Activated B cell treated with CpG ODN at 0.5 μM for 24 hours (primary cell): ENCODE results near the gene PRKCZ. TPM values are rescaled to one million over a fixed set of nuclear protein-coding genes. Genes with fewer than 3 reads are reported as not detected.

ENCODE experiments used
- ATAC-seq: fragments of 200-7000 bp; cut with Tn5 transposase; one replicate; pipeline ENCODE4 v1.10.0; 2021; ENCODE audit warnings: low read depth, mild to moderate bottlenecking, moderate library complexity
- CTCF ChIA-PET: fragments of 350-600 bp; sonication (Branson Sonifier 250); formaldehyde crosslinking; loops from one replicate; lab custom pipeline; 2021; ENCODE audit warnings: antibody characterized with exemption; lab: Charles Lee
- POLR2A ChIA-PET: fragments of 350-600 bp; sonication (Branson Sonifier 250); formaldehyde crosslinking; loops from one replicate; lab custom pipeline; 2021; ENCODE audit warnings: antibody characterized with exemption; lab: Charles Lee
- DNase-seq: peaks from one replicate; pipeline ENCODE4 v3.0.0; 2022
- H3K27ac Mint-ChIP-seq: one replicate; pipeline ENCODE4 v1.8.0; 2020; ENCODE audit warnings: mixed read lengths
- H3K27me3 Mint-ChIP-seq: one replicate; pipeline ENCODE4 v1.8.0; 2021; ENCODE audit warnings: mixed read lengths
- H3K36me3 Mint-ChIP-seq: one replicate; pipeline ENCODE4 v1.8.0; 2021; ENCODE audit warnings: low read depth, mixed read lengths
- H3K4me1 Mint-ChIP-seq: one replicate; pipeline ENCODE4 v1.8.0; 2021; ENCODE audit warnings: mixed read lengths
- H3K4me3 Mint-ChIP-seq: one replicate; pipeline ENCODE4 v1.8.0; 2020; ENCODE audit warnings: mild to moderate bottlenecking, mixed read lengths
- H3K9me3 Mint-ChIP-seq: one replicate; pipeline ENCODE4 v1.8.0; 2020; ENCODE audit warnings: mixed read lengths
- intact Hi-C: fragments of 100-400 bp; cut with micrococcal nuclease; formaldehyde crosslinking; loops from one replicate; pipeline ENCODE4 v1.15.1; 2024
- total RNA-seq: library from RNA; stranded (reverse); gene quantifications from 2 replicates; pipeline ENCODE4 v1.2.3, GENCODE V29; 2022
- TF ChIP-seq, protein P1 (sequence below): fragments of 200-600 bp; IDR thresholded peaks from one replicate; pipeline ENCODE4 v1.8.0; 2022; ENCODE audit warnings: antibody characterized with exemption, mild to moderate bottlenecking

Gene PRKCZ
- total RNA-seq, 1 donor from 2014 or later: 28.5 TPM

DNA sequence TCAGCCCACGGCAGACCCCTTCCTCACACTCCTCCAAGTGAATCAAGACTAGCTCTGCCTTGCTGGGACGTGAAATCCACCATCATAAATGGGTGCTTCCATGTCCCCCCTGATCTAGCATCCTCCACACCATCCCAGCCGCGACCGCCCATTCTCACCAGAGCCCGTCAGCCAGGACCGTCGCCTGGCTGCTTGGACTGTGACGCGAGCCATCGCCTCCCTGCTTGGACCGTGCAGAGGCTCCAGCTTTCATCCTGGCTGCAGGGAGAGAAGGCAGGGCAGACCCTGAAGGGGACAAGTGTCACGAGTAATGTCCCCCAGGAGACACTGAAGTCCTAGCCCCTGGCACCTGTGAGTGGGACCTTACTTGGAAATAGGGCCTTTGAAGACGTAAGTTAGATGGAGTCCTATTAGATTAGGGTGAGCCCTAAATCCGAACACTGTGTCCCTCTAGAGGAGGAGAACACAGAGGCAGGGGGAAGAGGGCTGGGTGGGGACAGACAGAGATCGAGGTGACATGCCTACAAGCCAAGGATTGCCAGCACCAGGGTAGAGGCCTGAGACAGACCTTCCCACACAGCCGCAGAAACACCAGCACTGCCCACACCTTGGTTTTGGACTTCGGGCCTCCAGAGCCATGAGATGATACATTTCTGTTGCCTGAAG, 12.8 kb upstream of the PRKCZ start:
- intact Hi-C loops: no loop called here
- Mint-ChIP-seq H3K9me3 (no peaks in the 10 kb centered on the region), H3K4me3 (no peak overlapping the region), H3K36me3 (no peaks in the 10 kb centered on the region), H3K27me3 (peaks cover 5% of the 10 kb centered on the region), H3K27ac (no peak overlapping the region), H3K4me1 (no peaks in the 10 kb centered on the region)
- CTCF ChIA-PET: no interaction called here
- ATAC-seq (no peak), DNase-seq (no peak)
- TF ChIP-seq, protein P1, sequence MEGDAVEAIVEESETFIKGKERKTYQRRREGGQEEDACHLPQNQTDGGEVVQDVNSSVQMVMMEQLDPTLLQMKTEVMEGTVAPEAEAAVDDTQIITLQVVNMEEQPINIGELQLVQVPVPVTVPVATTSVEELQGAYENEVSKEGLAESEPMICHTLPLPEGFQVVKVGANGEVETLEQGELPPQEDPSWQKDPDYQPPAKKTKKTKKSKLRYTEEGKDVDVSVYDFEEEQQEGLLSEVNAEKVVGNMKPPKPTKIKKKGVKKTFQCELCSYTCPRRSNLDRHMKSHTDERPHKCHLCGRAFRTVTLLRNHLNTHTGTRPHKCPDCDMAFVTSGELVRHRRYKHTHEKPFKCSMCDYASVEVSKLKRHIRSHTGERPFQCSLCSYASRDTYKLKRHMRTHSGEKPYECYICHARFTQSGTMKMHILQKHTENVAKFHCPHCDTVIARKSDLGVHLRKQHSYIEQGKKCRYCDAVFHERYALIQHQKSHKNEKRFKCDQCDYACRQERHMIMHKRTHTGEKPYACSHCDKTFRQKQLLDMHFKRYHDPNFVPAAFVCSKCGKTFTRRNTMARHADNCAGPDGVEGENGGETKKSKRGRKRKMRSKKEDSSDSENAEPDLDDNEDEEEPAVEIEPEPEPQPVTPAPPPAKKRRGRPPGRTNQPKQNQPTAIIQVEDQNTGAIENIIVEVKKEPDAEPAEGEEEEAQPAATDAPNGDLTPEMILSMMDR: no peak
- POLR2A ChIA-PET: no interaction called here

DNA sequence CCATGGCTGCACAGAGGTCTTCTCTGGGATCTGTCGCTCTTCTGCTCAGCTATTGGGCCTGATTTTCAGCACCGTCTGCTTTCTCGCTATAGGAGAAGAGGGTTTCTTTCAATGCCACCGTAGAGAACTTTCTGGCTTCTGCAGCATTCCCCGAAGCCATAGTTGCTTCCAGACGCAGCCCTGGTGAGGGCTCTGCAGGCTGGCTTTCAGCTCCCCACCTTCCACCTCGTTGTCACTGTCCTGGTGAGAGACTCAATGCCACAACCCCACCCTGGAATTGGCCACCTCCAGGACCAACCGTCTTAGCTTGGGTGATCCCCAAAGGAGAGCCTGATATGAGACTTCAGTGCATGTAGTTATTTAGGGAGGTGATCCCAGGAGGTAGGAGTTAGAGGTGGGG, 12.0 kb upstream of the PRKCZ start:
- CTCF ChIA-PET: no interaction called here
- Mint-ChIP-seq H3K9me3 (no peaks in the 10 kb centered on the region), H3K27ac (no peak overlapping the region), H3K4me3 (no peak overlapping the region), H3K4me1 (no peaks in the 10 kb centered on the region), H3K36me3 (no peaks in the 10 kb centered on the region), H3K27me3 (peaks cover 2% of the 10 kb centered on the region)
- ATAC-seq: no peak
- TF ChIP-seq, protein P1: no peak
- DNase-seq: no peak
- intact Hi-C loops: no loop called here
- POLR2A ChIA-PET: no interaction called here

DNA sequence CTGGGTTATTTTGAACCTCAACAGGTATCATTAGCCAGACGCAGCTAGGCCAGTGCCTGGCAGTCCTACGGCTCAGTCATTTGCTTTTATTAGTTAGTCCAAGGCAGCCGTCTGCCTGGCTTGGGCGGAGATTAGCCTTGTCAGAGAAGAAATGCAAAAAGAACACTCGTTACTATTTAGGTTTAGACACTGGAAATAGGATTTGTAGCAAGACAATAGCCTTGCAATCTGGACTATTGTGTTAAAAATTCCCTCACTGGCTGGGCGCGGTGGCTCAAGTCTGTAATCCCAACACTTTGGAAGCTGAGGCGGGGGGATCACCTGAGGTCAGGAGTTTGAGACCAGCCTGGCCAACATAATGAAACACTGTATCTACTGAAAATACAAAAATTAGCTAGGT, 11.0 kb upstream of the PRKCZ start:
- no peak for DNase-seq
- H3K4me3 Mint-ChIP-seq: no peak overlapping the region
- H3K27ac Mint-ChIP-seq: no peak overlapping the region
- TF ChIP-seq, protein P1: no peak
- ATAC-seq: no peak
- peaks cover 2% of the 10 kb centered on the region for H3K4me1 Mint-ChIP-seq
- POLR2A ChIA-PET: no interaction called here
- CTCF ChIA-PET: no interaction called here
- H3K36me3 Mint-ChIP-seq: no peaks in the 10 kb centered on the region
- intact Hi-C loops: no loop called here
- peaks cover 4% of the 10 kb centered on the region for H3K27me3 Mint-ChIP-seq
- no peaks in the 10 kb centered on the region for H3K9me3 Mint-ChIP-seq

DNA sequence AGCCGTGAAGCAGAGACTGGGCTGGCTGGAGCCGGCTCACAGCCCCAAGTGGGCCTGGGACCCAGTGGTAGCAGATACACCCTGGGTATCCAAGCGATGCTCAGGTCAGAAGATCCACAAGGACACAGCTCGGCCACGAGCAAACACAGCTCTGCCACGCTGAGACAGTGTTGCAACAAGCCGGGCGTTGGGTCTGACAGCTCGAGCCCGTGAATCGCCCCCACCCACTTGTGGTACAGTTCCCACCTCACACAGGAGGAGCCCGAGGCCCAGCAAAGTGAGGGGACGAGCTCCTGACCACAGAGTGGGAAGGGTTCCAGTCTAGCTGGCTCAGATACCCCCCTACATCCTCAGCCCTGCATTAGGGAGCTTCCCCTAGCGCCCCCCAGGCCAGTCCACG, 8.9 kb upstream of the PRKCZ start:
- TF ChIP-seq, protein P1: no peak
- peaks cover 9% of the 10 kb centered on the region for H3K27me3 Mint-ChIP-seq
- ChIA-PET CTCF (no interaction called here), POLR2A (no interaction called here)
- no peaks in the 10 kb centered on the region for H3K36me3 Mint-ChIP-seq
- ATAC-seq: no peak
- intact Hi-C loops: no loop called here
- DNase-seq: no peak
- H3K4me3 Mint-ChIP-seq: no peak overlapping the region
- H3K27ac Mint-ChIP-seq: no peak overlapping the region
- no peaks in the 10 kb centered on the region for H3K9me3 Mint-ChIP-seq
- H3K4me1 Mint-ChIP-seq: peaks cover 12% of the 10 kb centered on the region

DNA sequence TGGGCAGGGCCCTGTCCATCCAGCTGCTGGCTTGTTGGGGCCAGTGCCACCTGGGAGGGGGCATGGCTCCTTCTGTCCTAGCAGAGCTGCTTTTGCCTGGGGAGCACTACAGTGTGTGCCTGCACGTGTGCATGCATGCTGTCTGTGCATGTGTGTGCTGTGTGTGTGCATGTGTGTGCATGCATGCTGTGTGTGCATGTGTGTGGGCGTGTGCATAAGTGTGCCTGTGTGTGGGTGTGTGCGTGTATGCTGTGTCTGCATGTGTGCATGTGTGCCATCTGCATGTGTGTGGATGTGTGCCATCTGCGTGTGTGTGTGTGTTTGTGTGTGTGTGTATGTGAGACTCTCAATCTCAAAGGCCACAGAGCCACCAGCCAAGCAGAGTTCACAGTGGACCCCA, 8.3 kb upstream of the PRKCZ start:
- CTCF ChIA-PET: no interaction called here
- Mint-ChIP-seq H3K4me1 (peaks cover 14% of the 10 kb centered on the region), H3K27ac (no peak overlapping the region), H3K4me3 (no peak overlapping the region), H3K36me3 (no peaks in the 10 kb centered on the region), H3K9me3 (no peaks in the 10 kb centered on the region), H3K27me3 (peaks cover 9% of the 10 kb centered on the region)
- no peak for DNase-seq
- intact Hi-C loops: no loop called here
- no peak for ATAC-seq
- TF ChIP-seq, protein P1: no peak
- POLR2A ChIA-PET: no interaction called here
